Stimulated activated CD4-positive, alpha-beta T cell treated with anti-CD3 and anti-CD28 coated beads, Interleukin-12 subunit alpha, Interleukin-12 subunit beta, amount 100 ng/mL, for 48 hours (primary cell): ENCODE measurements around the gene NFXL1.

Experiments
- DNase-seq, 3 donors: peaks; one replicate each; pipeline ENCODE4 v3.0.0-alpha.2; 2020; ENCODE audit warnings: low read depth in 2 of 3, low spot score in 1 of 3

The NFXL1 gene

DNA sequence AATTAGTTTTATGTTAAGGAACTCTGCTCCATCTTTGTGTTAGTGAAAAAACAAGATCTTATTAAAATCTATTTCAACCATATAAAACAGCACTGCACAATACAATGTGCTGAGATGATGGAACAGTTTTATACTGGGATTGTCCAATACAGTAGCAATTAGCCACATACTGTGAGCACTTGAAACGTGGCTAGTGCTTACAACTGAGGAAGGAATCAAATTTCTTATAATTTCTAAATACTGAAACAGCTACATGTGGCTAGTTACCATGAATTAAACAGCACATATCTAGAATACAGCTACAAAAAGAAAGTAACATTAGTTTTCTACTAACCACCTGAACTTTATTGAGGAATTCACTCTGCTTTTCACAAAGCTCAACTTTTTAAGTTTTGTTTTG lies 14.7 kb downstream of the NFXL1 start:
- DNase-seq = no peak

DNA sequence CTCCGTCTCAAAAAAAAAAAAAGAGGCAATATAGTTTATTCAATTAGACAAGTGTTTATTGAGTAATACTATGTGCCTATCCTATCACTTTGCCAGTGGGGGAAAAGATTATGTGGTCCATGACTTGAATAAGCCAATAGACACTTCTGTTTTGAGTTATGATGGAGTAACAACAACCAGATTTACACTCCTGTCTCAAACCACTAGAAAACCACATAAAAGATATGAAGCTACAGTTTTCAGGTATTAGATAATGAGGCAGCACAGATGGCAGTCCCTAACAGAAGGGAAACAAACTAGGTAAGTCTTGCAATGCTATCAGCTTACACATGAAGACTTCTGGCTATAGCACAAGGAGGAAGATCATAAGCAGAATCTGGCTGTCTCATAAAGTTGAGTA lies 22.5 kb downstream of the NFXL1 start:
- DNase-seq = no peak

DNA sequence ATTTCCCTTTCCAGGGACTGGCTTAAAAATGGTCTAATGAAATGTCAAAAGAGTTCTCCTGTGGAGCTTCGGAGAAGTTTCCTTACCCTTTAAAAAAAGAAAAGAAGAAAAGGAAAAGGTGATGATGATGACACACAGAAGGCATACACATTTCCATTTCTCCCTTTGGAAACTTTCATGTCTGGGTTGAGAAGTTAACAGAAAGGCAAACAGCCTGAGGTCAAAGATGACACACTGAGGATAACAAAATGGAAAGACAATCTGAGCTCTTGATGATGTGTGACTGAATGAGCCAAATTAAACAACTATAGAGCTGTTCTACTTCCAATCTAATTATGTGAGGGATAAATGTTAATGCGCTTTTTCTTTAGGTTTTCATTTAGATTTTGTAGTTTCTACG lies 32.2 kb downstream of the NFXL1 start:
- no peak for DNase-seq

DNA sequence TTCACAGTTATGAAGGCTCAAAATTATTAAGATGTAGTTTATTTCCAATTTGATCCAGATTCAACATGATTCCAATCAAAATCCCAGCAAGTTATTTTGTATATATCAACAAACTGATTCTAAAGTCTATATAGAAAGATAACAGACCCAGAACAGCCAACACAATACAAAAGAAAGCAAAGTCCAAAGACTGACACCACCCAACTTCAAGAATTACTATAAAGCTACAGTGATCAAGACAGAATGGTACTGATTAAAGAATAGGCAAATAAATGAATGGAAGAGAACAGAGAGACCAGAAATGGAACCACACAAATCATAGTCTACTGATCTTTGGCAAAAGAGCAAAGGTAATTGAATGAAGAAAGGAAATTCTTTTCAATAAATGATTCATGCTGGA lies 34.9 kb downstream of the NFXL1 start:
- DNase-seq = no peak

- DNase-seq = no peak
These were observed 37.4 kb downstream of the NFXL1 start for GRCh38 chr4:47876784-47877546.

DNA sequence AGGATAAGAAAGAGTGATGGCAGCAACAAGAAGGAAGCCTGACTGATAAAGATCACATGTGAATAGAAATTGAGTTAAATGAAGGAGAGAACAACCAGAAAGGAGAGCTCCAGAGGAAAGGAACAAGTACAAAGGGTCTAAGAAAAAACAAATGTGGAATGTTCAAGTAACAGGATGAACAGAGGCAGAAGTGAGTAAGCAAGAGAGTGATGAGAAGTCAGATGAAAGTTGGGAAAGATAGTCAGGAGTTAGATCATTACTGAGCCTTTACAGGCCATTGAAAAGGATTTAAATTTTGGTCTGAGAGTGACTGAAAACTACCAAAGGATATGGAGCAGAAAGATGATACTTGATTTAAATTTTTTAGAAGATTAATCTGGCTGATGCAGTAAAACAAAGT lies 38.1 kb downstream of the NFXL1 start:
- DNase-seq = no peak

- no peak for DNase-seq
These were observed 40.4 kb downstream of the NFXL1 start for GRCh38 chr4:47873877-47874541.

DNA sequence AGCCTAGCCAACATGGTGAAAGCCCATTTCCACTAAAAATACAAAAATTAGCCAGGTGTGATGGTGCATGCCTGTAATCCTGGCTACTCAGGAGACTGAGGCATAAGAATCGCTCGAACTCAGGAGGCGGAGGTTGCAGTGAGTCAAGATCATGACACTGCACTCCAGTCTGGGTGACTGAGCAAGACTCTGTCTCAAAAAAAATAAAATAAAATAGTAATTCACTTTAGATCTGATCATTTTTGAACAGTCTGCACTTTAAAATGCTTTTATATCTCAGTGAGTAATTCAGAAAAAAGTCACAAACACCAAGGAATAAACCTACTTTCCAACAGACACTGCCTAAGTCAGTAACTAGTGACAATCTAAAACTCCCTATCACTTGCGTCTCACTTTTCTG lies 50.9 kb downstream of the NFXL1 start:
- no peak for DNase-seq

- no peak for DNase-seq
These were observed 52.1 kb downstream of the NFXL1 start for GRCh38 chr4:47862297-47862696.

DNA sequence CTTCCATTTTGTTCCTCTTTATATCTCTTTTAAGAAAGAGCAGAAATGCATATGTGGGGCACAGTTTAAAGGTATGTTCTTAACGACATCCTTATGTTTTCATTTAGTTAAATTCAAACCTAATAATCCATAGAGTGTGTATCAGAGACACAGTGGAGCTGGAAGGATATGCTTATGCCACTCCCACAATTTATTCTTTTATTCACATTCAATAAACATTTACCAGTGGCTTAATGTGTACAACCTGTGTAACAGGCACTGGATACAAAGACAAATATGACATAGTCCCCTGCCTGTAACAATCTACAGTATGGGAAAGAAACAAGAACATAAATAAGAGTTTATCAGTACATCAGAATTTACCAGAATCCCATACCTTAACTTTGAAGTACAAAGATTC lies 54.1 kb downstream of the NFXL1 start:
- no peak for DNase-seq

GRCh38 chr4:47858006-47858405 lies 56.4 kb downstream of the NFXL1 start:
- no peak for DNase-seq

- DNase-seq = no peak
These were observed 57.7 kb downstream of the NFXL1 start for GRCh38 chr4:47856713-47857112.

GRCh38 chr4:47855350-47855749 lies 59.0 kb downstream of the NFXL1 start:
- no peak for DNase-seq

GRCh38 chr4:47852136-47852535 lies 62.2 kb downstream of the NFXL1 start:
- DNase-seq = no peak

- no peak for DNase-seq
These were observed 64.9 kb downstream of the NFXL1 start for GRCh38 chr4:47849466-47849865.

DNA sequence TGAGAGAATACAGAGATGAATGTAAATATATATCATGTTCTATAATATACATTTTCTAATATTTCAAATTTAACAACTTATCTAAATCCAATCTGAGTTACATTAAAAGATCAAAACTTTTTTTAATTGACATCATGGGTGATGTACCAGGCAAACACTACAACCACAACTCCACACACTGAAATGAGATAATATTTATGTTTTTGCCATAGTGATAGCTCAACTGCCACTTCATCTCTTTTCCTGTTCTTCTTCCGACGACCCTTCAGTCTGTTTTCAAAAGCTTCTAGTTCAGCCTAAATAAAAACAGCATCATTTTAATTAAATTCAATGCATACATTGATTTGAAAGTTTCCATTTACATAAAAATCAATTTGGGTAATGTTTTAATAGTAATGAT lies 66.3 kb downstream of the NFXL1 start:
- DNase-seq = no peak

DNA sequence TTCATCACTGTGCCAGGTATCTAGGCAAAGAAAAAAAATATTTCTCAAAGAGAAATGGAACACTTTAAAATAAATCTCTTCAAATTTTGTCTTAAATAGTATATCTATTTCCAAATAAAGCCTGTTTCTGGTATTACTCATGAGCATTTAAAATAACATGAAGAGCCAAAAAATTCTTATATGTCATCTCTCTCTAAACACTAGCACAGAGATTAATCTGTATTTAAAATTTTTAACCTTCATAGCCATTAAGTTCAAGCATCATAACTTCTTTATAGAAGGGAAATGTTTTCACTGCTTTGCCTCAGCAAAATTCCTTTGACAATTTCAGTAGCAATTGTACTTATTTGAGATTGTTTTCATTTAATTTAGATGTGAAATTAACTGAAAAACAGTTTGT lies 71.4 kb downstream of the NFXL1 start:
- no peak for DNase-seq

DNA sequence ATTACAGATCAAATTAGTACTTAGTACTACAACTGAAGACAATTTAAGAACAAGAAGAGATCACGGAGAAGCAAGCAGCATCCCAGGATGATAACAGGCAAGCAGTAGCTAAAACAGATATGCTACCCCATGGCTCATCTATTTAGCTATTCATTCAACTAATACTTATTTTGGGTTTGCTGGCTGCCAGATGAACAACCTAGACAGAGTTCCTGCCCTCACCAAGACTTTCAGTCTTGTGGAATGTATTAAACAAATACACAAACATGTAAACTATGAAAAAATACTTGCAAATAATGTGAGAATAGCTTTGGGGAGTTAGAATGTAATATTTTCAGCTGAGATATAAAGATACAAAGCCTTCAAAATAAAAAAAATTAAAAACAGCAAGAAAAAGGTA lies 74.1 kb downstream of the NFXL1 start:
- DNase-seq = no peak

DNA sequence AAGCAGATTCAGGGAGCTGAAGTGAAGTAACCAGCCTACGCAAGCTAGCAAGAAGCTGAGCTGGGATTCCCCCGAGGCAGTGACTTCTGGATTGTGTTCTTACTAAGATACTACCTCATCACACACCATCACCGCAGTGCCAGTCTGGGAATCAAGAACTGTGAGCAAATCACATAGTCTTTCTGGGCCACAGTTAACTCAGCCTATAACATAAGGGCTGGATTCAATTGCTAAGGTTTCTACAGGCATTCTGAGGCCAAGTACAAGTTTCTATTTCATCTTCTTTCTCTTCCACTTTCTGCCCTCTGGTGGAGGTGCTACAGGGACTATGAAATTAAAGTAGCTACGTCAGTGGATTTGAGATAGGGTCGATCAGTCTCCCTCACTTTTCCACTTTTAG lies 75.1 kb downstream of the NFXL1 start:
- peak; percentile 52 to 60 (median 56) for DNase-seq

DNA sequence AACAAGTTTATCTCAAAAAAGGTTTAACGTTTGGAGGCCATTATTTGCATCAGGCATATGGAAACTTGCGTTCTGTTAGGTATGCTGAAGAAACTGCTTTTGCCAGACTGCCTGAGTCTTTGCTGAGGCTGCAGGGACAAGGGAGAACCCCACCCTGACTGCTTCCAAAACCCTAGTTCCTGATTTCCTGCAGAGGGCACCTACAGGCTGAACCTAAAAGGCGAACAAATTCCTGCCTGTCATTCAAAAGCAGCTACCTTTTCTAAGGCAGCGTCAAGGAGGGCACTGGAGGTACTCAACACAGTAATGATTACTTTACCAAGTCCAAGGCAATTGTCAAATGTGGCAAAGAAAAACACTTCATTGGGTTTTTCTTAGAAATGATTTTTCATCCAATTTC lies 75.9 kb downstream of the NFXL1 start:
- DNase-seq = no peak

- no peak for DNase-seq
These were observed 76.5 kb downstream of the NFXL1 start, which contains the start of gene CORIN for GRCh38 chr4:47837908-47838294. TSS of gene CORIN (minus strand) at chr4:47838067. CDS start at chr4:47837949, 118 bp downstream.

DNA sequence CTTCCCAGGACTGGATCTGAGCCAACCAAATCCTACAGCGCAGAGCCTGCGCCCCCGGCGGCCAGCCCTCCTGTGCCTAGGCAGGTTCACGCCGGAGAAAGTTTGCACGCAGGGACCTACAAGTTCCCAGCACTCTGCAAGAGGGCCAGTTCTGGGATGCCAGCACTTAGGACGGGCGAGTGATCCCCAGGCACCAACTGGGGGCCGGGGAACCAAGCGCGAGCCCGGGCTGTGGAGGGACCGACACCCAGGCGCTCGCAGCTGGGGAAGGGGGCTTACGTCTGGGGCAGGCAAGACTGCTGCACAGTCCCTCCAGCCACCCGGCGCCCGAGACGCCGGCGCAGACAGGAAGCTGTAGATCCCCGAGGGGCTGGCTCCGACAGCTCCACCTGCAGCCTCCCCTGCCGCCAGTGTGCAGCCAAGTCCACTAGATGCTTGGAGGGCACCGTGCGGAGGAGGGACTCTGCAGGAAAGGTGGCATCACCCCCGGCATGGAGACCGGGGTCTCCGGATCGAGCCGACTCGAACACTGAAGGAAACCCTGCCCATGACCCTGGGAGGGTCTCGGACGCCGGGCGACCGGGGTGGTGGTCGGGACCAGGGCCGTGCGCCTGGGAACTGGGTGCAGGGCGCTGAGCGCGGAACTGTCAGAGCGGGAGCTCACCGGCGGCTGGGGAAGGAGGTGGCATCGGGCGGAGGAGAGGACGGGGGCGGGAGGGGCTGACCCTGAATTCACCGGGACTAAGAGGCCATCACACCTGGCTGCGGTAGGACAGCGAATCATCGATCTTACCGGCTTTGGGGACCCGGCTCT lies 77.1 kb downstream of the NFXL1 start:
- DNase-seq = peak in 1 of 3 donors; percentile 23
